ENCODE data around the gene THAP11. TPM values are rescaled to one million over a fixed set of nuclear protein-coding genes. Genes with fewer than 3 reads are reported as not detected.

Gene THAP11
- total and polyA plus RNA-seq, 2 of the 4 experiments (the other 2 are of a cell fraction) = 13.3 to 14.5 TPM

- ChIA-PET POLR2A (ENCODE audit: unreplicated experiment) (no interaction called here), CTCF (interaction anchor here (1.6 kb wide), 1 partner anchor 10 kb away, joined by 8 read pairs; no protein-coding TSS in a partner anchor)
- H4K91ac ChIP-seq (ENCODE audit: insufficient read depth, low read depth, low read length) = peak within 1 kb of the TSS; percentile 74
- 0 out of 2 replicates have a peak, but pooled peaks cover 12% of the 10 kb centered on the region for H3K9me1 ChIP-seq (ENCODE audit: insufficient read depth, low read length)
- H3K36me3 ChIP-seq (ENCODE audit: control insufficient read depth, insufficient read depth, low read length) = no peaks in the 10 kb centered on the region
- no peak within 1 kb of the TSS for H2BK20ac ChIP-seq (ENCODE audit: low read depth, low read length)
- dilution Hi-C loops (cut with HindIII; ENCODE audit: low sequenced_read_pairs, unreplicated experiment) = no loop called here
- H3K4me2 ChIP-seq (ENCODE audit: low read depth, low read length) = peak within 1 kb of the TSS; percentile 95
- intact Hi-C loops (cut with micrococcal nuclease) = no loop called here
- H3K79me1 ChIP-seq (ENCODE audit: low read depth in 1 of 2, low read length in 2 of 2) = peaks cover 10 to 46% of the 10 kb centered on the region in 2 experiments
- peaks cover 9% of the 10 kb centered on the region for H3K4me1 ChIP-seq (ENCODE audit: control insufficient read depth, insufficient read depth, low read length)
- H3K9me3 ChIP-seq (ENCODE audit: control insufficient read depth, insufficient read depth, low read length) = no peaks in the 10 kb centered on the region
- no peak within 1 kb of the TSS; the same call in 2 of the 3 replicates for H2BK15ac ChIP-seq (ENCODE audit: low read depth, low read length)
- TF ChIP-seq NFE2L2 (IDR thresholded peaks at IDR 0.05; ENCODE audit: low read depth, low read length) (no peak), POLR2A (IDR thresholded peaks at IDR 0.05; ENCODE audit: low read depth, low read length) (peak; percentile 84), RCOR1 (IDR thresholded peaks at IDR 0.05; ENCODE audit: insufficient replicate concordance, low read length) (no peak), USF2 (IDR thresholded peaks at IDR 0.05; ENCODE audit: low read depth, low read length) (no peak), BHLHE40 (IDR thresholded peaks at IDR 0.05; ENCODE audit: low read depth, low read length) (no peak), MAFK (IDR thresholded peaks at IDR 0.05; ENCODE audit: low read depth, low read length) (no peak), CHD1 (IDR thresholded peaks at IDR 0.05; ENCODE audit: low read depth, low read length) (no peak), RAD21 (IDR thresholded peaks at IDR 0.05; ENCODE audit: low read length) (no peak), MXI1 (IDR thresholded peaks at IDR 0.05; ENCODE audit: borderline replicate concordance, low read depth, low read length) (peak; percentile 50; the same call in 1 of the 2 replicates), FOS (IDR thresholded peaks at IDR 0.05; ENCODE audit: low read depth, low read length) (no peak), MAZ (IDR thresholded peaks at IDR 0.05; ENCODE audit: borderline replicate concordance, low read depth, low read length) (peak; percentile 17; the same call in 1 of the 2 replicates), RFX5 (IDR thresholded peaks at IDR 0.05; ENCODE audit: low read depth, low read length) (no peak)
- TF ChIP-seq, protein P1, sequence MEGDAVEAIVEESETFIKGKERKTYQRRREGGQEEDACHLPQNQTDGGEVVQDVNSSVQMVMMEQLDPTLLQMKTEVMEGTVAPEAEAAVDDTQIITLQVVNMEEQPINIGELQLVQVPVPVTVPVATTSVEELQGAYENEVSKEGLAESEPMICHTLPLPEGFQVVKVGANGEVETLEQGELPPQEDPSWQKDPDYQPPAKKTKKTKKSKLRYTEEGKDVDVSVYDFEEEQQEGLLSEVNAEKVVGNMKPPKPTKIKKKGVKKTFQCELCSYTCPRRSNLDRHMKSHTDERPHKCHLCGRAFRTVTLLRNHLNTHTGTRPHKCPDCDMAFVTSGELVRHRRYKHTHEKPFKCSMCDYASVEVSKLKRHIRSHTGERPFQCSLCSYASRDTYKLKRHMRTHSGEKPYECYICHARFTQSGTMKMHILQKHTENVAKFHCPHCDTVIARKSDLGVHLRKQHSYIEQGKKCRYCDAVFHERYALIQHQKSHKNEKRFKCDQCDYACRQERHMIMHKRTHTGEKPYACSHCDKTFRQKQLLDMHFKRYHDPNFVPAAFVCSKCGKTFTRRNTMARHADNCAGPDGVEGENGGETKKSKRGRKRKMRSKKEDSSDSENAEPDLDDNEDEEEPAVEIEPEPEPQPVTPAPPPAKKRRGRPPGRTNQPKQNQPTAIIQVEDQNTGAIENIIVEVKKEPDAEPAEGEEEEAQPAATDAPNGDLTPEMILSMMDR (conservative IDR thresholded peaks at IDR 0.05; ENCODE audit: low read depth, low read length) = no peak
- TF ChIP-seq, protein P2, sequence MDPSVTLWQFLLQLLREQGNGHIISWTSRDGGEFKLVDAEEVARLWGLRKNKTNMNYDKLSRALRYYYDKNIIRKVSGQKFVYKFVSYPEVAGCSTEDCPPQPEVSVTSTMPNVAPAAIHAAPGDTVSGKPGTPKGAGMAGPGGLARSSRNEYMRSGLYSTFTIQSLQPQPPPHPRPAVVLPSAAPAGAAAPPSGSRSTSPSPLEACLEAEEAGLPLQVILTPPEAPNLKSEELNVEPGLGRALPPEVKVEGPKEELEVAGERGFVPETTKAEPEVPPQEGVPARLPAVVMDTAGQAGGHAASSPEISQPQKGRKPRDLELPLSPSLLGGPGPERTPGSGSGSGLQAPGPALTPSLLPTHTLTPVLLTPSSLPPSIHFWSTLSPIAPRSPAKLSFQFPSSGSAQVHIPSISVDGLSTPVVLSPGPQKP (IDR thresholded peaks at IDR 0.05; ENCODE audit: borderline replicate concordance, low read depth, low read length) = no peak
- in situ Hi-C loops (cut with MboI; ENCODE audit: low sequenced_read_pairs) = no loop called here
- H3K56ac ChIP-seq (ENCODE audit: extremely low read depth, insufficient read depth, low read length) = peak within 1 kb of the TSS; percentile 74
- peak within 1 kb of the TSS; percentile 56 for H2AK5ac ChIP-seq (ENCODE audit: low read depth, low read length)
- BruUV-seq (replicated peaks) = no TSS peak
- no peaks in the 10 kb centered on the region for H3K27me3 ChIP-seq (ENCODE audit: control insufficient read depth, insufficient read depth, low read length)
- H3K14ac ChIP-seq (replicated peaks; ENCODE audit: low read depth, low read length) = peak within 1 kb of the TSS; percentile 96
- 0 out of 2 replicates have a peak within 1 kb of the TSS, but pooled peaks have one; percentile 27 for H2BK120ac ChIP-seq (ENCODE audit: low read depth, low read length)
- peak within 1 kb of the TSS; percentile 98 for H2AK9ac ChIP-seq (replicated peaks; ENCODE audit: low read depth, low read length, poor library complexity)
- H4K5ac ChIP-seq (ENCODE audit: low read depth, low read length) = peak within 1 kb of the TSS; percentile 93
- peak within 1 kb of the TSS; percentile 99 for H2AFZ ChIP-seq (replicated peaks; ENCODE audit: low read length, poor library complexity)
- 1% methylated on average over 66 of the region's 90 CpGs; no CpG with 5 or more reads in 1 of the 2 experiments for WGBS, 2 experiments (ENCODE audit: extremely low coverage in 2 of 2, insufficient read length in 1 of 2)
- peak within 1 kb of the TSS; percentile 74 for H2BK5ac ChIP-seq (ENCODE audit: low read depth, low read length, poor library complexity, severe bottlenecking)
- peak within 1 kb of the TSS; percentile 100 for H3K4me3 ChIP-seq (ENCODE audit: insufficient read depth, low read depth, low read length)
- peak within 1 kb of the TSS; percentile 63 for H3K23ac ChIP-seq (ENCODE audit: low read depth, low read length)
- ATAC-seq (ENCODE audit: low read depth) (peak; percentile 99), DNase-seq (peak; percentile 91)
- H4K8ac ChIP-seq (ENCODE audit: low read depth in 2 of 2, low read length in 2 of 2) = peak within 1 kb of the TSS; percentile 97
- peaks cover 23% of the 10 kb centered on the region for H4K20me1 ChIP-seq (ENCODE audit: insufficient read depth, low read length)
- H3K4ac ChIP-seq (ENCODE audit: low read depth, low read length) = peak within 1 kb of the TSS; percentile 88
- H3K18ac ChIP-seq (ENCODE audit: low read depth, low read length) = no peak within 1 kb of the TSS
- H3K9ac ChIP-seq (ENCODE audit: low read depth, low read length) = peak within 1 kb of the TSS; percentile 96
- H3K27ac ChIP-seq (ENCODE audit: insufficient read depth, low read length) = peak within 1 kb of the TSS; percentile 89
Measured at GRCh38 chr16:67892899-67893742, 51.0 kb downstream of the THAP11 start, which contains the start of gene PSKH1. PSKH1 (plus strand) TSS chr16:67893254; CDS start chr16:67908750, 15,496 bp downstream.
